WTC11 (cell line): ENCODE results near the gene OMG. TPM values are rescaled to one million over a fixed set of nuclear protein-coding genes. Genes with fewer than 3 reads are reported as not detected.

Experiments used
- ATAC-seq: fragments of 200-7000 bp; cut with Tn5 transposase; 2 replicates; pipeline ENCODE4 v1.10.0; 2021; ENCODE audit warnings: mild to moderate bottlenecking, moderate library complexity
- CTCF ChIA-PET: fragments of 300-600 bp; sonication (Branson Sonifier 250); formaldehyde crosslinking; loops from one replicate; lab custom pipeline; 2021; ENCODE audit warnings: antibody characterized with exemption; lab: Charles Lee
- POLR2A ChIA-PET: fragments of 350-600 bp; sonication (Branson Sonifier 250); formaldehyde crosslinking; loops from one replicate; lab custom pipeline; 2021; ENCODE audit warnings: antibody characterized with exemption; lab: Charles Lee
- DNase-seq: peaks from one replicate; pipeline ENCODE4 v3.0.0; 2021; ENCODE audit warnings: low spot score
- H3K27ac Mint-ChIP-seq: 2 replicates; pipeline ENCODE4 v1.8.0; 2021; ENCODE audit warnings: mixed read lengths
- H3K27me3 Mint-ChIP-seq: 2 replicates; pipeline ENCODE4 v1.8.0; 2021; ENCODE audit warnings: low read depth, mild to moderate bottlenecking, moderate library complexity, mixed read lengths
- H3K36me3 Mint-ChIP-seq: 2 replicates; pipeline ENCODE4 v1.8.0; 2021; ENCODE audit warnings: mixed read lengths
- H3K4me1 Mint-ChIP-seq: 2 replicates; pipeline ENCODE4 v1.8.0; 2022; ENCODE audit warnings: mixed read lengths
- H3K4me3 Mint-ChIP-seq: 2 replicates; pipeline ENCODE4 v1.8.0; 2021; ENCODE audit warnings: mild to moderate bottlenecking, moderate library complexity, mixed read lengths
- H3K9me3 Mint-ChIP-seq: 2 replicates; pipeline ENCODE4 v1.8.0; 2021; ENCODE audit warnings: mixed read lengths
- AR ChIP-seq: fragments of 250-450 bp; sonication (Bioruptor Pico); IDR thresholded peaks from 2 replicates; pipeline ENCODE4 v1.9.0; 2021; ENCODE audit warnings: mild to moderate bottlenecking
- ARID4B ChIP-seq: sonication (generic); formaldehyde crosslinking; IDR thresholded peaks from 2 replicates; pipeline ENCODE4 v1.8.0; 2023; ENCODE audit warnings: missing genetic modification reagents, mild to moderate bottlenecking, borderline replicate concordance
- CREB1 ChIP-seq: sonication (generic); formaldehyde crosslinking; IDR thresholded peaks from 2 replicates; pipeline ENCODE4 v1.8.0; 2023; ENCODE audit warnings: mild to moderate bottlenecking, missing genetic modification reagents
- ELF4 ChIP-seq: sonication (generic); formaldehyde crosslinking; IDR thresholded peaks from 2 replicates; pipeline ENCODE4 v1.8.1; 2022; ENCODE audit warnings: low read depth, mild to moderate bottlenecking, moderate library complexity, missing genetic modification reagents
- EMX1 ChIP-seq: fragments of 250-450 bp; sonication (Bioruptor Pico); IDR thresholded peaks from 2 replicates; pipeline ENCODE4 v1.8.0; 2021; ENCODE audit warnings: mild to moderate bottlenecking
- JAZF1 ChIP-seq: fragments of 250-450 bp; sonication (Bioruptor Pico); IDR thresholded peaks from 2 replicates; pipeline ENCODE4 v1.9.0; 2021; ENCODE audit warnings: moderate library complexity, mild to moderate bottlenecking, inconsistent platforms
- MLX ChIP-seq: sonication (generic); formaldehyde crosslinking; IDR thresholded peaks from 2 replicates; pipeline ENCODE4 v1.8.1; 2023; ENCODE audit warnings: mild to moderate bottlenecking, missing genetic modification reagents, moderate library complexity
- NR1H2 ChIP-seq: sonication (generic); formaldehyde crosslinking; IDR thresholded peaks from 2 replicates; pipeline ENCODE4 v1.9.0; 2021; ENCODE audit warnings: mild to moderate bottlenecking, moderate library complexity, missing genetic modification reagents
- PRRX2 ChIP-seq: fragments of 250-450 bp; sonication (Bioruptor Pico); IDR thresholded peaks from 2 replicates; pipeline ENCODE4 v1.8.0; 2021; ENCODE audit warnings: mild to moderate bottlenecking
- SMAD3 ChIP-seq: sonication (generic); formaldehyde crosslinking; IDR thresholded peaks from 2 replicates; pipeline ENCODE4 v1.8.0; 2022; ENCODE audit warnings: missing genetic modification reagents, mild to moderate bottlenecking, borderline replicate concordance
- TEAD4 ChIP-seq: sonication (generic); formaldehyde crosslinking; IDR thresholded peaks from 2 replicates; pipeline ENCODE4 v1.8.0; 2022; ENCODE audit warnings: mild to moderate bottlenecking, missing genetic modification reagents
- USF2 ChIP-seq: sonication (generic); formaldehyde crosslinking; IDR thresholded peaks from 2 replicates; pipeline ENCODE4 v1.8.1; 2023; ENCODE audit warnings: mild to moderate bottlenecking, missing genetic modification reagents, moderate library complexity
- ZNF121 ChIP-seq: sonication (generic); formaldehyde crosslinking; IDR thresholded peaks from 2 replicates; pipeline ENCODE4 v1.8.0; 2023; ENCODE audit warnings: missing genetic modification reagents
- ZNF219 ChIP-seq: sonication (generic); formaldehyde crosslinking; IDR thresholded peaks from 2 replicates; pipeline ENCODE4 v1.8.0; 2023; ENCODE audit warnings: missing genetic modification reagents, mild to moderate bottlenecking, borderline replicate concordance
- ZNF263 ChIP-seq: sonication (generic); formaldehyde crosslinking; IDR thresholded peaks from 2 replicates; pipeline ENCODE4 v1.8.1; 2022; ENCODE audit warnings: low read depth, mild to moderate bottlenecking, moderate library complexity, missing genetic modification reagents
- ZNF396 ChIP-seq: fragments of 250-450 bp; sonication (Bioruptor Pico); IDR thresholded peaks from 2 replicates; pipeline ENCODE4 v1.8.0; 2021; ENCODE audit warnings: mild to moderate bottlenecking, moderate library complexity, borderline replicate concordance
- ZNF671 ChIP-seq: fragments of 250-450 bp; sonication (Bioruptor Pico); IDR thresholded peaks from 2 replicates; pipeline ENCODE4 v1.8.0; 2021; ENCODE audit warnings: mild to moderate bottlenecking
- total RNA-seq: library from RNA; stranded (reverse); gene quantifications from 3 replicates; pipeline ENCODE4 v1.2.3, GENCODE V29; 2021
- TF ChIP-seq, protein P1 (sequence below): sonication (generic); formaldehyde crosslinking; IDR thresholded peaks from 2 replicates; pipeline ENCODE4 v1.8.0; 2022; ENCODE audit warnings: mild to moderate bottlenecking, missing genetic modification reagents
- TF ChIP-seq, protein P2 (sequence below): fragments of 250-450 bp; sonication (Bioruptor Pico); IDR thresholded peaks from 2 replicates; pipeline ENCODE4 v1.9.0; 2021; ENCODE audit warnings: mild to moderate bottlenecking
- TF ChIP-seq, protein P3 (sequence below): sonication (generic); formaldehyde crosslinking; IDR thresholded peaks from 2 replicates; pipeline ENCODE4 v1.8.0; 2022; ENCODE audit warnings: mild to moderate bottlenecking, missing genetic modification reagents

Gene OMG
- total RNA-seq, 1 experiment from 2014 or later = not detected

- Mint-ChIP-seq H3K27ac (no peak overlapping the region), H3K27me3 (no peaks in the 10 kb centered on the region), H3K36me3 (no peaks in the 10 kb centered on the region), H3K4me3 (no peak overlapping the region), H3K4me1 (peaks cover 8% of the 10 kb centered on the region), H3K9me3 (no peaks in the 10 kb centered on the region)
- TF ChIP-seq, protein P1, sequence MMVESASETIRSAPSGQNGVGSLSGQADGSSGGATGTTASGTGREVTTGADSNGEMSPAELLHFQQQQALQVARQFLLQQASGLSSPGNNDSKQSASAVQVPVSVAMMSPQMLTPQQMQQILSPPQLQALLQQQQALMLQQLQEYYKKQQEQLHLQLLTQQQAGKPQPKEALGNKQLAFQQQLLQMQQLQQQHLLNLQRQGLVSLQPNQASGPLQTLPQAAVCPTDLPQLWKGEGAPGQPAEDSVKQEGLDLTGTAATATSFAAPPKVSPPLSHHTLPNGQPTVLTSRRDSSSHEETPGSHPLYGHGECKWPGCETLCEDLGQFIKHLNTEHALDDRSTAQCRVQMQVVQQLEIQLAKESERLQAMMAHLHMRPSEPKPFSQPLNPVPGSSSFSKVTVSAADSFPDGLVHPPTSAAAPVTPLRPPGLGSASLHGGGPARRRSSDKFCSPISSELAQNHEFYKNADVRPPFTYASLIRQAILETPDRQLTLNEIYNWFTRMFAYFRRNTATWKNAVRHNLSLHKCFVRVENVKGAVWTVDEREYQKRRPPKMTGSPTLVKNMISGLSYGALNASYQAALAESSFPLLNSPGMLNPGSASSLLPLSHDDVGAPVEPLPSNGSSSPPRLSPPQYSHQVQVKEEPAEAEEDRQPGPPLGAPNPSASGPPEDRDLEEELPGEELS (CRISPR knock-in tag) = no peak
- TF ChIP-seq, protein P2, sequence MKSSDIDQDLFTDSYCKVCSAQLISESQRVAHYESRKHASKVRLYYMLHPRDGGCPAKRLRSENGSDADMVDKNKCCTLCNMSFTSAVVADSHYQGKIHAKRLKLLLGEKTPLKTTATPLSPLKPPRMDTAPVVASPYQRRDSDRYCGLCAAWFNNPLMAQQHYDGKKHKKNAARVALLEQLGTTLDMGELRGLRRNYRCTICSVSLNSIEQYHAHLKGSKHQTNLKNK (CRISPR knock-in tag) = no peak
- TF ChIP-seq ZNF121 (CRISPR knock-in tag) (no peak), SMAD3 (CRISPR knock-in tag) (no peak)
- ATAC-seq = no peak
- ChIA-PET POLR2A (interaction anchor here (0.7 kb wide), 1 partner anchor 30 kb away, joined by 8 read pairs; no protein-coding TSS in a partner anchor), CTCF (interaction anchor here (1.2 to 2.1 kb wide), 3 partner anchors 17 to 193 kb away, joined by 3 to 7 read pairs (median 4); no protein-coding TSS in a partner anchor)
- no peak for DNase-seq
Observed at GRCh38 chr17:31254654-31255053, 42.4 kb downstream of the OMG start.

DNA sequence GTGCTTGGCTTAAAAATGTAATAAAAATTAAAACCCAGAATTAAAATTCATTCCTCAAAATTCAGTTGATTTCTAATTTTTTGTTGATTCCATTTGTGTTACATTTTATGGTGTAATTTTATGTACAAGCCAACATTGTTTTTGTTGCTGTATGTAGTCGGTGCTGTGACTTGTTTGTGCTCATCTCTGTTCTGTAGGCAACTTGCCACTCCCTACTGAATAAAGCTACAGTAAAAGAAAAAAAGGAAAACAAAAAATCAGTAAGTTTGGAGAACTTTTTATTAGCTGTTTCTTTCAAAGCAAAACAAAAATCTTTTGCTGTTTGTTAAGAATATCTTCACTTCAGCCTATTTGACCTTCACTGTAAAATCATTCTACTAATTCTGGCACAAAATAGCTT, 44.3 kb downstream of the OMG start:
- no peak for ATAC-seq
- Mint-ChIP-seq H3K4me1 (peaks cover 11% of the 10 kb centered on the region), H3K4me3 (no peak overlapping the region), H3K36me3 (0 out of 2 replicates have a peak, but pooled peaks cover 4% of the 10 kb centered on the region), H3K9me3 (no peaks in the 10 kb centered on the region), H3K27me3 (no peaks in the 10 kb centered on the region), H3K27ac (no peak overlapping the region)
- ChIA-PET POLR2A (no interaction called here), CTCF (interaction anchor here (1.8 kb wide), 1 partner anchor 13 kb away, joined by 7 read pairs; no protein-coding TSS in a partner anchor)
- TF ChIP-seq ZNF396 (CRISPR knock-in tag) = no peak
- no peak for TF ChIP-seq PRRX2
- no peak for TF ChIP-seq ZNF263 (CRISPR knock-in tag)
- TF ChIP-seq ZNF671 (CRISPR knock-in tag) = no peak
- no peak for TF ChIP-seq CREB1 (CRISPR knock-in tag)
- no peak for TF ChIP-seq TEAD4 (CRISPR knock-in tag)
- TF ChIP-seq ARID4B (CRISPR knock-in tag) = no peak
- no peak for TF ChIP-seq JAZF1 (CRISPR knock-in tag)
- no peak for TF ChIP-seq EMX1 (CRISPR knock-in tag)
- no peak for TF ChIP-seq AR (CRISPR knock-in tag)
- TF ChIP-seq ELF4 (CRISPR knock-in tag) = no peak
- no peak for TF ChIP-seq NR1H2 (CRISPR knock-in tag)
- TF ChIP-seq, protein P2 (CRISPR knock-in tag) = no peak
- TF ChIP-seq MLX (CRISPR knock-in tag) = no peak
- TF ChIP-seq, protein P3, sequence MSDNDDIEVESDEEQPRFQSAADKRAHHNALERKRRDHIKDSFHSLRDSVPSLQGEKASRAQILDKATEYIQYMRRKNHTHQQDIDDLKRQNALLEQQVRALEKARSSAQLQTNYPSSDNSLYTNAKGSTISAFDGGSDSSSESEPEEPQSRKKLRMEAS = no peak
- TF ChIP-seq ZNF219 (CRISPR knock-in tag) = no peak
- TF ChIP-seq USF2 (CRISPR knock-in tag) = no peak
- no peak for DNase-seq
